HG03575 (cell line): ENCODE data around the gene HTRA1.

Experiments
- ATAC-seq: cut with Tn5 transposase; IDR thresholded peaks from one replicate; pipeline ENCODE4 v1.9.1; 2021; ENCODE audit not compliant: unreplicated experiment, insufficient number of reproducible peaks, low FRiP score; ENCODE audit errors: extremely low read depth

Gene HTRA1

GRCh38 chr10:122561792-122562191, 100.4 kb downstream of the HTRA1 start:
- ATAC-seq, result no peak
